Activated CD4-positive, alpha-beta memory T cell treated with anti-CD3 and anti-CD28 coated beads for 36 hours (primary cell): ENCODE results near the gene SINHCAF. TPM values are rescaled to one million over a fixed set of nuclear protein-coding genes. Genes with fewer than 3 reads are reported as not detected.

ENCODE experiments used
- CTCF ChIA-PET: fragments of 350-600 bp; sonication (Branson Sonifier 250); formaldehyde crosslinking; loops from one replicate; lab custom pipeline; 2021; ENCODE audit warnings: antibody characterized with exemption, inconsistent platforms; lab: Charles Lee
- POLR2A ChIA-PET: fragments of 350-600 bp; sonication (Branson Sonifier 250); formaldehyde crosslinking; loops from one replicate; lab custom pipeline; 2021; ENCODE audit warnings: antibody characterized with exemption; lab: Charles Lee
- DNase-seq: peaks from one replicate; pipeline ENCODE4 v3.0.0-alpha.2; 2020
- H3K27ac Mint-ChIP-seq: one replicate; pipeline ENCODE4 v1.8.0; 2021; ENCODE audit warnings: mixed read lengths
- H3K27me3 Mint-ChIP-seq: one replicate; pipeline ENCODE4 v1.8.0; 2021; ENCODE audit warnings: mixed read lengths
- H3K36me3 Mint-ChIP-seq: one replicate; pipeline ENCODE4 v1.8.0; 2021; ENCODE audit warnings: mixed read lengths
- H3K4me1 Mint-ChIP-seq: one replicate; pipeline ENCODE4 v1.8.0; 2021; ENCODE audit warnings: low read depth, mixed read lengths
- H3K4me3 Mint-ChIP-seq: one replicate; pipeline ENCODE4 v1.8.0; 2021; ENCODE audit warnings: mild to moderate bottlenecking, mixed read lengths
- H3K9me3 Mint-ChIP-seq: one replicate; pipeline ENCODE4 v1.8.0; 2021; ENCODE audit warnings: mixed read lengths
- intact Hi-C: fragments of 100-400 bp; cut with micrococcal nuclease; formaldehyde crosslinking; loops from one replicate; pipeline ENCODE4 v1.15.1; 2023
- total RNA-seq, 2 experiments: library from RNA; stranded (reverse); gene quantifications; one replicate each; pipeline ENCODE4 v1.2.3, GENCODE V29; 2021

SINHCAF gene
- total RNA-seq, 2 experiments from 2014 or later, result 181 to 186 TPM

- peak; percentile 8 for DNase-seq
- intact Hi-C loops, result no loop called here
- POLR2A ChIA-PET, result no interaction called here
- Mint-ChIP-seq H3K36me3 (no peaks in the 10 kb centered on the region), H3K27me3 (peaks cover 14% of the 10 kb centered on the region), H3K4me1 (peaks cover 10% of the 10 kb centered on the region), H3K27ac (no peak overlapping the region), H3K9me3 (peaks cover 5% of the 10 kb centered on the region), H3K4me3 (no peak overlapping the region)
- CTCF ChIA-PET, result interaction anchor here (1.6 to 6.2 kb wide), 2 partner anchors 36 to 388 kb away, joined by 7 to 69 read pairs; no protein-coding TSS in a partner anchor
Observed at GRCh38 chr12:31235868-31236395, 90.0 kb downstream of the SINHCAF start.

GRCh38 chr12:31234955-31235867, 90.7 kb downstream of the SINHCAF start:
- Mint-ChIP-seq H3K4me1 (peaks cover 10% of the 10 kb centered on the region), H3K27me3 (peaks cover 14% of the 10 kb centered on the region), H3K4me3 (no peak overlapping the region), H3K9me3 (peaks cover 5% of the 10 kb centered on the region), H3K27ac (no peak overlapping the region), H3K36me3 (no peaks in the 10 kb centered on the region)
- DNase-seq, result peak; percentile 9
- intact Hi-C loops, result no loop called here
- ChIA-PET POLR2A (no interaction called here), CTCF (interaction anchor here (1.2 kb wide), 1 partner anchor 37 kb away, joined by 4 read pairs; no protein-coding TSS in a partner anchor)

- peaks cover 5% of the 10 kb centered on the region for H3K9me3 Mint-ChIP-seq
- POLR2A ChIA-PET, result no interaction called here
- DNase-seq, result peak; percentile 8
- H3K4me1 Mint-ChIP-seq, result peaks cover 10% of the 10 kb centered on the region
- CTCF ChIA-PET, result interaction anchor here (0.7 to 1.2 kb wide), 2 partner anchors 9 to 38 kb away, joined by 3 to 4 read pairs; no protein-coding TSS in a partner anchor
- no peak overlapping the region for H3K27ac Mint-ChIP-seq
- H3K4me3 Mint-ChIP-seq, result no peak overlapping the region
- intact Hi-C loops, result no loop called here
- peaks cover 14% of the 10 kb centered on the region for H3K27me3 Mint-ChIP-seq
- no peaks in the 10 kb centered on the region for H3K36me3 Mint-ChIP-seq
Observed at GRCh38 chr12:31234053-31234840, 91.7 kb downstream of the SINHCAF start.

GRCh38 chr12:31233061-31233730, 92.8 kb downstream of the SINHCAF start:
- Mint-ChIP-seq H3K9me3 (peaks cover 5% of the 10 kb centered on the region), H3K4me3 (no peak overlapping the region), H3K27me3 (peaks cover 13% of the 10 kb centered on the region), H3K27ac (no peak overlapping the region), H3K36me3 (no peaks in the 10 kb centered on the region), H3K4me1 (peaks cover 8% of the 10 kb centered on the region)
- ChIA-PET CTCF (interaction anchor here (0.9 kb wide), 1 partner anchor 39 kb away, joined by 3 read pairs; no protein-coding TSS in a partner anchor), POLR2A (no interaction called here)
- DNase-seq, result no peak
- intact Hi-C loops, result no loop called here

GRCh38 chr12:31232361-31232965, 93.5 kb downstream of the SINHCAF start:
- H3K4me1 Mint-ChIP-seq, result peaks cover 6% of the 10 kb centered on the region
- H3K27ac Mint-ChIP-seq, result no peak overlapping the region

GRCh38 chr12:31231611-31232360, 94.2 kb downstream of the SINHCAF start:
- no peak overlapping the region for H3K27ac Mint-ChIP-seq

More at GRCh38 chr12:31232361-31232965, 93.5 kb downstream of the SINHCAF start:
- intact Hi-C loops, result no loop called here
- H3K27me3 Mint-ChIP-seq, result peaks cover 11% of the 10 kb centered on the region
- ChIA-PET CTCF (interaction anchor here (0.9 to 1.2 kb wide), 2 partner anchors 12 to 39 kb away, joined by 3 to 4 read pairs; no protein-coding TSS in a partner anchor), POLR2A (interaction anchor here (0.6 kb wide), 1 partner anchor 144 kb away, joined by 4 read pairs; no protein-coding TSS in a partner anchor)
- DNase-seq, result no peak
- H3K4me3 Mint-ChIP-seq, result no peak overlapping the region
- H3K36me3 Mint-ChIP-seq, result no peaks in the 10 kb centered on the region
- H3K9me3 Mint-ChIP-seq, result peaks cover 5% of the 10 kb centered on the region

More at GRCh38 chr12:31231611-31232360, 94.2 kb downstream of the SINHCAF start:
- ChIA-PET CTCF (interaction anchor here (0.9 to 2.7 kb wide), 4 partner anchors 8 to 40 kb away, joined by 3 to 9 read pairs (median 4); no protein-coding TSS in a partner anchor), POLR2A (interaction anchor here (0.6 kb wide), 1 partner anchor 145 kb away, joined by 4 read pairs; no protein-coding TSS in a partner anchor)
- Mint-ChIP-seq H3K27me3 (peaks cover 6% of the 10 kb centered on the region), H3K36me3 (no peaks in the 10 kb centered on the region), H3K4me1 (no peaks in the 10 kb centered on the region), H3K9me3 (peaks cover 5% of the 10 kb centered on the region), H3K4me3 (no peak overlapping the region)
- no peak for DNase-seq
- intact Hi-C loops, result no loop called here
